Epidermal melanocyte (primary cell): ENCODE results near the gene ITGAE.

Experiments
- DNase-seq: peaks from one replicate; pipeline ENCODE4 v3.0.0; 2011; ENCODE audit warnings: low spot score; ENCODE audit not compliant: insufficient read length

The ITGAE gene

GRCh38 chr17:3669548-3669947 is 131.4 kb downstream of the ITGAE start:
- no peak for DNase-seq

DNA sequence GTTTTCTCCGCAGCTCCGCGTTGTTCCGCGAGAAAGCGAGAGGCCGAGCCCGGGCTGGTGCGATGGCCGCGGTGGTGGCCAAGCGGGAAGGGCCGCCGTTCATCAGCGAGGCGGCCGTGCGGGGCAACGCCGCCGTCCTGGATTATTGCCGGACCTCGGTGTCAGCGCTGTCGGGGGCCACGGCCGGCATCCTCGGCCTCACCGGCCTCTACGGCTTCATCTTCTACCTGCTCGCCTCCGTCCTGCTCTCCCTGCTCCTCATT is 132.0 kb downstream of the ITGAE start:
- no peak for DNase-seq

DNA sequence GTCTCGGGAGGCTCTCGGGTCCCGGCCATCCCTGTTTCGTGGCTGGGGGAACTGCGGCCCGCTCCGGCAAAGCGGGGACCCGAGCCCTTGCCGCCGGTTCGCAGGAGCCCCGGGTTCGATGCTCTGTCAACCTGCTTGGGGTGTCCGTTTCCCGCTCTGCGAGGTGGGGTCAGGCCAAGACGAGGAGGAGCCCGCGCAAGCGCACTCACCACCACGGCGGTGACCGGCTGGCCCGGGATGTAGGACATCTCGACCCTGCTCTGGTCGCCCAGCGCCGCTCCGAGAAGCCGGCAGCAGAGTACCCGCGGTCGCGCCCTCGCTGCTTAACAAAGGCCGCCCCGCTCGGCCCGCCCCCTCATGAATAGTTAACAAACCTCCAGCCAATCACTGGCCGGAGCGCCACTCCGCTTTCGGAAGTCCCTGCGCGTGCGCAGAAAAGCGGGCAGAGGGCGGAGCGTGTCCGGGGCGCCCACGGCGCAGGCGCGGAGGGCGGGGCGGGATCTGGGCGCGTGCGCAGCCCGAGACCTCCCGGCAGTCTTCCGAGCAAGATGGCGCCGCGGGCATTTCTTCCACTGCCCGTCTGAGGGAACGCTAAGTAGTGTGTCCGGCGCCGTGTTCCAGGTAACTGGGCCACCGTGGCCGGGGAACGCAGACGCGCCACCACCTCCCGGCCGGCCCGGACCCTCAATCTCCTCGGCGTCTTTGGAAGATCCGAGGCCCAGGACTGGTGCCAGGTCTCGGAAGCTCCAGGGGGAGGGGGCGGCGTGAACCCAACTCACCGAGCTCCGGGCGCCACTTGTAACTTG is 132.5 kb downstream of the ITGAE start, which contains the start of the genes EMC6 and TAX1BP3:
TSS of gene EMC6 (plus strand) at position 534 of the 806 bp plus-strand sequence. CDS start 335 bp downstream, outside the sequence.
TSS of gene TAX1BP3 (minus strand) at position 300 of the 806 bp plus-strand sequence. CDS start at position 248, 52 bp downstream.
- DNase-seq: peak; percentile 96

DNA sequence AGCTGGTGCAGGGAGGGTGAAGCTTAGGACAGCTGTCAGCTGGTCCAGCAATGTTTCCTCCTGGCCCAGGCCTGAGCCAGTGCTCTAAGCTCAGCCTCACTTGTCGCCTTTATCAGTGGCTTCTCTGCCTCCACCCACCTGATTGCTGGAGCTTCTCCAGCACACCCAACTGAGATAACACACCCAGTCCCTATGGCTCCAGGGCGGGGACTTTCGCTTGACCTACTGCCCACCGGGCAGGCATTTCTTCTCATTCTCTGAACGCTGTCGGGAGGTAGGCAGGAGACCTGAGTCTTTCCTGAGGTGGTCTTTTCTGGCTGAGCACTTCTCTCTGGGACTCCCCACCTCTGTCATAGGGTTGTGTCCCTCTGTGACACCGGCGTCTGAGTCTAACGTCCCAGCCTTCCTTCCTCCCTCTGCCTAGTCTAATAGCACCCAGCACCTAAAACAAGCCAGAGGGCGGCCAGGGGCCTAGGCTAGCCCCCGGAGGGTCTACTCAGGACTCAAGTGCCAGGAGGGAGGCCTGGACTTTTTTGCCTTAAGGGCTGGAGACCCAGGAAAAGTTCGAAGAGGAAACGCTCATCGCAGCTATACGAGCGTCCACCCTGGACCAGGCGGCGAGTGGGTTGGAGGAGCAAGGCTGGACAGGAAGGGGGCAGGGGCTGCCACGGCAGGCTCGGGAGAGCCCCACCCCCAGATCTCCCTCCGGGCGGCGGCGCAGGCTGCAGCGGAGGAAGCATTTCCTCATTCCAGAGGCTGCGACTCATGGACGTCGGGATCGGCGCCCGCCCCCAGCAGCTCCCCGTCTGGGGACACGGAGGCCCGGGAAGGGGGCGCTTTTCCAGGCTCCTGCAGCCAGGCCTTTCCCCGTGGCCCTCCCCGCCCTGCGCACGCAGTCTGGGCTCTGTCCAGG is 133.4 kb downstream of the ITGAE start:
- DNase-seq: peak; percentile 93

DNA sequence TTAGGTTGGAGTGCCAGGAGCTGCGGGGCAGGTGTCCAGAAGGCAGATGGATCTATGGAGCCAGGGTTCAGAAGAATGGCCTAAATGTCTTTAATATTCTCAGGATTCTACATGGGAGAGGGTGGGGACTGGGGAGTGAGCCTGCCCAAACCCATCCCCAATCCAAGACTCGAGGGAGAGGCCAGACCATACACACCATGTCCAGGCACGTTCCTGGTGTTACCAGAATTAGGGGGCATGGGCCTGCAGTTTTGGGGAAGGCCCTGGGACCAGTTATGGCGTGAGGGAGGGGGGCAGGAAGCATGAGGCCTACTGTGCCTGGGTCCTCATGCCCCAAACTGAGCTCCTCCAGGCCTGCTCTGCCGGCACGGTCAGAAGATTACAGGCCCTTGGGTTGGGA is 134.5 kb downstream of the ITGAE start:
- DNase-seq: no peak

- no peak for DNase-seq
Observed at GRCh38 chr17:3665834-3666233, 135.2 kb downstream of the ITGAE start.
